Bronchial epithelial cell (primary cell): Measurements from ENCODE around the gene CLTC. TPM values are rescaled to one million over a fixed set of nuclear protein-coding genes. Genes with fewer than 3 reads are reported as not detected.

Source experiments
- DNase-seq: peaks from one replicate; pipeline ENCODE4 v3.0.0-alpha.2; 2010; ENCODE audit warnings: low read depth
- FAIRE-seq: peaks from 2 replicates; lab custom pipeline; 2011; peaks lifted over from hg19 to GRCh38; lab: Jason Lieb, UNC
- H3K27me3 ChIP-seq: 2 replicates; pipeline ENCODE4 v1.5.1; 2011; ENCODE audit warnings: low read length; ENCODE audit not compliant: control insufficient read depth, insufficient read depth
- H3K36me3 ChIP-seq: 2 replicates; pipeline ENCODE4 v1.5.1; 2011; ENCODE audit warnings: low read length; ENCODE audit not compliant: control insufficient read depth, insufficient read depth
- H3K4me3 ChIP-seq: 2 replicates; pipeline ENCODE4 v1.5.1; 2011; ENCODE audit warnings: mild to moderate bottlenecking, low read depth, low read length, control low read depth
- CTCF ChIP-seq: IDR thresholded peaks from 2 replicates; pipeline ENCODE4 v1.5.1; 2011; ENCODE audit warnings: mild to moderate bottlenecking, moderate library complexity, low read length, control low read depth, inconsistent platforms; ENCODE audit not compliant: insufficient read depth, severe bottlenecking
- total RNA-seq: library from RNA; depleted of rRNA; stranded (reverse); fragments of >200 nt; gene quantifications from 2 replicates; pipeline ENCODE4 v1.2.1, GENCODE V29; 2014

CLTC gene
- total RNA-seq, 1 donor from 2014 or later, result 251 TPM

- H3K36me3 ChIP-seq, result no peaks in the 10 kb centered on the region
- H3K27me3 ChIP-seq, result no peaks in the 10 kb centered on the region
- TF ChIP-seq CTCF, result no peak
- DNase-seq, result no peak
- no peak for FAIRE-seq
- no peak overlapping the region for H3K4me3 ChIP-seq
These were observed 99.8 kb downstream of the CLTC start for GRCh38 chr17:59719526-59719925.

DNA sequence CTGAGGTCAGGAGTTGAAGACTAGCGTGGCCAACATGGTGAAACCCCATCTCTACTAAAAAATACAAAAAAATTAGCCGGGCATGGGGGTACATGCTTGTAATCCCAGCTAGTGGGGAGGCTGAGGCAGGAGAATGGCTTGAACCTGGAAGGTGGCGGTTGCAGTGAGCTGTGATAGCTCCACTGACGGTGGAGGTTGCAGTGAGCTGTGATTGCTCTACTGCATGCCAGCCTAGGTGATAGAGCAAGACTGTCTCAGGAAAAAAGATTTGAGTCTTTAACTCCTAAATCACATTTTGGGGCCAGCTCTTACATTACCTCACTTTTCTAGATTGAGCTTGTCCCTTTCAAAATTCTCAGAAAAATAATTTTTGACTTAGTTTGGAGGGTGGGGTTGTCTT lies 102.9 kb downstream of the CLTC start:
- no peaks in the 10 kb centered on the region for H3K36me3 ChIP-seq
- no peaks in the 10 kb centered on the region for H3K27me3 ChIP-seq
- no peak for FAIRE-seq
- no peak for DNase-seq
- TF ChIP-seq CTCF, result no peak
- no peak overlapping the region for H3K4me3 ChIP-seq

GRCh38 chr17:59723041-59723440 lies 103.3 kb downstream of the CLTC start:
- no peaks in the 10 kb centered on the region for H3K27me3 ChIP-seq
- H3K36me3 ChIP-seq, result no peaks in the 10 kb centered on the region
- TF ChIP-seq CTCF, result no peak
- DNase-seq (no peak), FAIRE-seq (no peak)
- H3K4me3 ChIP-seq, result no peak overlapping the region

DNA sequence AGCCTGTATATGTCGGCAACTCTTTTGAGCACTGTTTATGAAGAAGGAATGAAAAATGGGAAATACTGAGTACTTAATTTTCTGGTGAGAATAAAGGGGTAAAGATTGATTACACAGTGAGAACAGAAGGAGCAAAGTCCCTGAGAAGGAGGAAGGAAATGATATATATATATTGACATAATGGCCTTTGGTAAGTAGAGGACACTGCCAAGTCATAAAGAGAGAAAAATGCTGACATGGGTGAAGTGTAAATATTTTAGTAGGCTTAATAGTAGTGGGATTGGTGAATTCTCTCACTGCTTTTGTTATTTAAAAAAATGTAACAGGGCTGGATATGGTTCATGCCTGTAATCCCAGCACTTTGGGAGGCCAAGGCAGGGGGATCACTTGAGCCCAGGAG lies 103.9 kb downstream of the CLTC start:
- TF ChIP-seq CTCF, result no peak
- Histone ChIP-seq H3K4me3 (no peak overlapping the region), H3K27me3 (no peaks in the 10 kb centered on the region), H3K36me3 (no peaks in the 10 kb centered on the region)
- no peak for FAIRE-seq
- no peak for DNase-seq

DNA sequence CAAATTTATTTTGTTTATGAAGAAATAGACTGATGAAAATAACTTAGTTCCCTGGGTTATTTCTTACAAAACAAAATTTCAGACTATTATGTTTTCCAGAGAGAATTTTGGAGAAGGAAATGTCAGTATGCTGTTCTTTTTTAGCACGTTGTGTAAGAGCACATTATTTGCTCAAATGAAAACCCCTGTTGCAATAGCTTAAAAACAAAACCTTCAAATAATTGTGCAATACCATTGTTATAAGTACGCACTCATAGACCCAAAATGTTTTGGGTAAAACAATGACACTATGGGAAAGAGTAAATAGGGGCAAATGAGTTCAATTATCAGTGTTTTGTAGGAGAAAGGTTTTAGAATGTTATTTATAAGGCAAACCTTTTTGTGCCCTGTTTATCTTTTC lies 106.0 kb downstream of the CLTC start:
- DNase-seq (peak; percentile 46), FAIRE-seq (no peak)
- Histone ChIP-seq H3K36me3 (no peaks in the 10 kb centered on the region), H3K4me3 (no peak overlapping the region), H3K27me3 (no peaks in the 10 kb centered on the region)
- TF ChIP-seq CTCF, result no peak

DNA sequence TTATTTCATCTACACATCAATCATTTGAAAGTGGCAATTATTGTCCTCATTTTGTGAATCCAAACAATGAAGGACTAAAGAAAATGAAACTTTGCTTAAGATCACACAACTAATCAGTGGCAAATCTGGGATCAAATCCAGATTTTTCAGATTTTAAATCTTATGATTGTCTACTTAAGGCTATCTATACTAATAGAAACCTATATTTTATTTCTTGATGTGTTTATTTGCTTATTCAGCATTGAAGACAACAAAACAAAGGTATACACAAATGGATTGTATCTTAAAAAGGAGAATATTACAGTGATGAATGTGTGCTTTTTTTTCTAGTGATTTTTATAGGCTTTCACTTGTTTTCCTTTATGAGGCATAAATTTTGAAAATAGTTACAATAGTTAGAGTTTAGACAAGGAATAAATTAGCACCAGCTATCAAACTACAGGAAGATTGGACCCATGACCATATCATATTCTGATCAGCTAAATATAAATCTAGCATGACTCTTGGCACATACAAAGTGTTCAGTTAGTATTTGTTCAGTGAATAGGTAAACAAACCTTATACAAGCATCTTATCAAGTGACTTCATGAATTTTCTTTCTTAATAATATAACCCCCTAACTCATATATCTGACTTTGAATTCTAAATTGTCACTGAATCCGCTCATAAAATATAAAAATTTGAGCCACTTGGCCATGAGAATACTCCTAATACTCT lies 108.3 kb downstream of the CLTC start:
- no peak for DNase-seq
- FAIRE-seq, result no peak
- TF ChIP-seq CTCF, result no peak
- no peaks in the 10 kb centered on the region for H3K27me3 ChIP-seq
- H3K36me3 ChIP-seq, result no peaks in the 10 kb centered on the region
- no peak overlapping the region for H3K4me3 ChIP-seq
